ENCODE results near the gene ACTG2. TPM values are rescaled to one million over a fixed set of nuclear protein-coding genes. Genes with fewer than 3 reads are reported as not detected.
A peak's percentile ranks its signal among the peaks of the same experiment; 100 is the strongest.

The ACTG2 gene
- polyA plus RNA-seq, 1 donor (not counting 4 experiments of a cell fraction or from before 2014, with no cell fraction given), result not detected

GRCh38 chr2:73928963-73929347 lies 36.1 kb downstream of the ACTG2 start:
- no peaks in the 10 kb centered on the region for H3K9me3 ChIP-seq (ENCODE audit: control insufficient read depth, low read depth, low read length)
- peaks cover 65% of the 10 kb centered on the region for H3K79me2 ChIP-seq (ENCODE audit: control insufficient read depth, insufficient read depth, low read length)
- dilution Hi-C loops (cut with MboI; ENCODE audit: extremely low pct_ligation_motif_present, low sequenced_read_pairs), result no loop called here
- no peak for DNase-seq (ENCODE audit: low read depth, low spot score)
- H3K36me3 ChIP-seq (ENCODE audit: control insufficient read depth in 2 of 2, extremely low read depth in 1 of 2, insufficient read depth in 2 of 2, low read length in 2 of 2), result peaks cover 0 to 3% of the 10 kb centered on the region in 2 experiments
- peaks cover 4% of the 10 kb centered on the region for H4K20me1 ChIP-seq (ENCODE audit: control insufficient read depth, extremely low read depth, insufficient read depth, low read length)
- H3K27ac ChIP-seq (ENCODE audit: control insufficient read depth, insufficient read depth, low read length), result no peak overlapping the region
- peak overlapping the region; percentile 87 for H3K4me2 ChIP-seq (ENCODE audit: control insufficient read depth, extremely low read depth, insufficient read depth, low read depth, low read length)
- no peak for TF ChIP-seq EZH2 (IDR thresholded peaks at IDR 0.05; ENCODE audit: low read length)
- no peak for TF ChIP-seq CTCF (optimal IDR thresholded peaks at IDR 0.05 in 1 of 3, IDR thresholded peaks at IDR 0.05 in 1 of 3, conservative IDR thresholded peaks at IDR 0.05 in 1 of 3; ENCODE audit: extremely low read depth in 1 of 3, insufficient read depth in 2 of 3, low read length in 3 of 3)
- H2AFZ ChIP-seq (ENCODE audit: control insufficient read depth, low read length), result no peak overlapping the region
- H3K9ac ChIP-seq (ENCODE audit: control insufficient read depth, extremely low read depth, insufficient read depth, low read length), result no peak overlapping the region
- no peaks in the 10 kb centered on the region for H3K27me3 ChIP-seq (ENCODE audit: control insufficient read depth, extremely low read depth, insufficient read depth, low read length)
- H3K4me1 ChIP-seq (ENCODE audit: control insufficient read depth, extremely low read depth, insufficient read depth, low read length), result peaks cover 63% of the 10 kb centered on the region
- no peak overlapping the region for H3K4me3 ChIP-seq (ENCODE audit: control insufficient read depth in 2 of 3, extremely low read depth in 1 of 3, insufficient read depth in 2 of 3, low read depth in 1 of 3, low read length in 3 of 3)
- no peak for FAIRE-seq
- peaks cover 7% of the 10 kb centered on the region for H3K9me1 ChIP-seq (ENCODE audit: control insufficient read depth, extremely low read depth, insufficient read depth, low read length)

- Histone ChIP-seq H3K27ac (ENCODE audit: control insufficient read depth, insufficient read depth, low read length) (no peak overlapping the region), H4K20me1 (ENCODE audit: control insufficient read depth, extremely low read depth, insufficient read depth, low read length) (peaks cover 4% of the 10 kb centered on the region), H3K27me3 (ENCODE audit: control insufficient read depth, extremely low read depth, insufficient read depth, low read length) (no peaks in the 10 kb centered on the region), H3K9me3 (ENCODE audit: control insufficient read depth, low read depth, low read length) (no peaks in the 10 kb centered on the region), H3K79me2 (ENCODE audit: control insufficient read depth, insufficient read depth, low read length) (peaks cover 79% of the 10 kb centered on the region), H3K4me2 (ENCODE audit: control insufficient read depth, extremely low read depth, insufficient read depth, low read depth, low read length) (peak overlapping the region; percentile 22), H3K36me3 (ENCODE audit: control insufficient read depth in 2 of 2, extremely low read depth in 1 of 2, insufficient read depth in 2 of 2, low read length in 2 of 2) (peaks cover 1 to 3% of the 10 kb centered on the region in 2 experiments), H3K9me1 (ENCODE audit: control insufficient read depth, extremely low read depth, insufficient read depth, low read length) (peaks cover 7% of the 10 kb centered on the region), H3K9ac (ENCODE audit: control insufficient read depth, extremely low read depth, insufficient read depth, low read length) (no peak overlapping the region), H3K4me1 (ENCODE audit: control insufficient read depth, extremely low read depth, insufficient read depth, low read length) (peaks cover 65% of the 10 kb centered on the region), H2AFZ (ENCODE audit: control insufficient read depth, low read length) (no peak overlapping the region), H3K4me3 (ENCODE audit: control insufficient read depth in 2 of 3, extremely low read depth in 1 of 3, insufficient read depth in 2 of 3, low read depth in 1 of 3, low read length in 3 of 3) (no peak overlapping the region)
- dilution Hi-C loops (cut with MboI; ENCODE audit: extremely low pct_ligation_motif_present, low sequenced_read_pairs), result no loop called here
- no peak for FAIRE-seq
- DNase-seq (ENCODE audit: low read depth, low spot score), result no peak
- TF ChIP-seq EZH2 (IDR thresholded peaks at IDR 0.05; ENCODE audit: low read length) (no peak), CTCF (optimal IDR thresholded peaks at IDR 0.05 in 1 of 3, IDR thresholded peaks at IDR 0.05 in 1 of 3, conservative IDR thresholded peaks at IDR 0.05 in 1 of 3; ENCODE audit: extremely low read depth in 1 of 3, insufficient read depth in 2 of 3, low read length in 3 of 3) (no peak)
Measured at GRCh38 chr2:73930386-73930785, 37.6 kb downstream of the ACTG2 start.

Data from keratinocyte (primary cell).